CD4-positive, alpha-beta T cell treated with Interleukin-17A for 4 hours (primary cell): ENCODE measurements around the gene GOLGA2.

Experiments used
- DNase-seq: peaks from one replicate; pipeline ENCODE4 v3.0.0-alpha.2; 2020; ENCODE audit warnings: mixed read lengths

GOLGA2 gene

GRCh38 chr9:128257086-128257825 is 18.6 kb downstream of the GOLGA2 start:
- DNase-seq, result no peak

DNA sequence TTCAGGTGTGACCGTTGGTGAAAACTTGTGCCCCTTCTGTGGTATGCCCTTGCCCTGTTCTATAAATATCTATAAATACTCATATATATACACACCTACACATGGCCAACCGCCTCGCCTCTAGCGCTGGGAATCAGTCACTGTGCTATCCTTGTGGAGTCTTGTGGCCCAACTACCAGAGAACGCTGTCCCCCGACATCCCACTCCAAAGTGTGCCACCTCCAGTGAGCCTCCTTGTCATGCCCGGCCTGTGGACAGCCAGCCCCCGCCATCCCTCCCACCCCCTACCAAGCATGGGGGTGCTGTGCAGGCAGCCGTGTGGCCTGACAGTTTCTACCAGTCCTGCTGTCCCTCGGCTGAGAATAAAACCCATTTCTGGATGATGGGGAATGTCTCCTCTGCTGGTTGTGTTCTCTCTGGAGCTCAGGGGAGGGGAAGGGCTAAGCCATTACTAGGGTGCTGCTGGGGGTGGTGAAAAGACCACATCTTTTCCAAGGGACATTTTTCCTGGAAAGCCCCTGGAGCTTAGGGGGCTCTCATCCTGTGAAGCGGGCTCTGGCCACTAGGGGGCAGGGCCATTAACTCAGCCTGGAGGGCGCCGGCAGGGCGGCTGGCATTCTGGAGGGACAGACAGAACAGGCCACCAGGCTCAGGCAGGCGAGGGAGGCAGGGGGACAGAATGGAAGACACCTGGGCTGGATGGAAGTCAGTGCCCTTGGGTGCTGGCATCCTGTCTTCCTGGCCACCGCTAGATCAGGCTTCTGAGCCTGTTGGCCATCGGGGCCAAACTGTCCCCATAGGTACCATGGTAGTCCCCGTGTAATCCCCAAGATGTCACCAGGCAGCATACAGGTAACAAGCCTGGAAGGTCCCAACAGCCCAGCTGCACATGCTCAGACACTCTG is 20.7 kb downstream of the GOLGA2 start:
- peak; percentile 72 for DNase-seq

DNA sequence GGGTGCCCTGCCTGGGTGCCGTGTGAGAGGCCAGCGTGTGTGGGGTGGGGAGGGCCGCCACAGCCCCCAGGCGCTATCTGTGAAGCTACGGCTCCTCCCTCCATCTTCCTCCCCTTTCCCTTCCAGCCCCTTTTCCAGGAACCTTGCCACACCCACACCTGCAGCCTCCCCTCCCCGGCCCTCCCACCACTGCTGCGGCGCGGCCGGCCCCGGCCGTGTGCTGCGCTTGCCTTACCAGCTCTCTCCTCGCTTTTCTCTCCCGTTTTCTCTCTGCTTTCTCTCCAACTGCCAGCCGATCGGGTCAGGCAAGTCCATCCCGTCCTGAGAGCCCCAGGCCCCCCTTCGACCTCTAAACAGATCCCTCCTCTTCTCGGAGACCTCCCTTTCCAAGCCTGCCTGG is 21.4 kb downstream of the GOLGA2 start:
- DNase-seq, result no peak

- DNase-seq, result no peak
These were observed 21.8 kb downstream of the GOLGA2 start for GRCh38 chr9:128253991-128254346.

DNA sequence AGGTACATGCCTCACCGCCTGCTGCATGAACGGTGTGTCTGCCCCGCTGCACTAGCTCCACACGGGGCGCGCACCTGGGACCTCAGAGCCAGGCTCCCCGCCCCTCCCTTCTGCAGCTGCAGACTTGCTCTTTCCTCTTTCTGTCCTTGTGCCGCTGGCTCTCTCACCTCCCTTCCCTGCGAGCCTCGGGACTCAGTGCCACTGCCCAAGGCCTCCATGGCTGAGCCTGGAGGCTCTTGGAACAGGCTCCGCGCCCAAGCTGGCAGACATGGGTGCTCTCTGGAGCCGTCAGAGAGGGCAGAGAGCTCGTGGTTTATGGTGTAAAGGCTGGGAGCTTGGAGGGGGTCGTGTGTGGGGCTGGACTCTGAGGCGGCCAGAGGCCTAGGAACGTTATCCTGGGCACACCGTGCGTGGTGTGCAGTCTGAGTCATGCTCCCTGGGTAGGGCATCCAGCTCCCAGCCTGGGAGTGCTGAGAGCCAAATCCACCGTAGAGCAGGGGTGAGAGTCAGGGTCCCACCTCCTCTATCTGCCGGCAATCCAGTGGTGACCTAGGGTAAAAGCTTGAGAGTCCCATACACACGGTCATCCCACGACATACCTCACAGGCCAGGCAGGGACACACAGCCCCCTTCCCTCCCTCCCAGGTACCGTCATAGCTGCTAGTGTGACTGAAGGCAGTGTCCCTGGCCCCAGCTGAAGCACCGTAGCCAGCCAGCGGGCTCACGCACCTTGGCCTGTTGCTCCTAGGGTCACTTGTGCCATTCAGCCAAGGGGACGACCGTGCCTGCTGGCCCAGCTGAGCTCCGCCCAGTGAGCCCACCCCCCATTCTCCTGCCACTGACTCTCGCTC is 22.4 kb downstream of the GOLGA2 start:
- no peak for DNase-seq

DNA sequence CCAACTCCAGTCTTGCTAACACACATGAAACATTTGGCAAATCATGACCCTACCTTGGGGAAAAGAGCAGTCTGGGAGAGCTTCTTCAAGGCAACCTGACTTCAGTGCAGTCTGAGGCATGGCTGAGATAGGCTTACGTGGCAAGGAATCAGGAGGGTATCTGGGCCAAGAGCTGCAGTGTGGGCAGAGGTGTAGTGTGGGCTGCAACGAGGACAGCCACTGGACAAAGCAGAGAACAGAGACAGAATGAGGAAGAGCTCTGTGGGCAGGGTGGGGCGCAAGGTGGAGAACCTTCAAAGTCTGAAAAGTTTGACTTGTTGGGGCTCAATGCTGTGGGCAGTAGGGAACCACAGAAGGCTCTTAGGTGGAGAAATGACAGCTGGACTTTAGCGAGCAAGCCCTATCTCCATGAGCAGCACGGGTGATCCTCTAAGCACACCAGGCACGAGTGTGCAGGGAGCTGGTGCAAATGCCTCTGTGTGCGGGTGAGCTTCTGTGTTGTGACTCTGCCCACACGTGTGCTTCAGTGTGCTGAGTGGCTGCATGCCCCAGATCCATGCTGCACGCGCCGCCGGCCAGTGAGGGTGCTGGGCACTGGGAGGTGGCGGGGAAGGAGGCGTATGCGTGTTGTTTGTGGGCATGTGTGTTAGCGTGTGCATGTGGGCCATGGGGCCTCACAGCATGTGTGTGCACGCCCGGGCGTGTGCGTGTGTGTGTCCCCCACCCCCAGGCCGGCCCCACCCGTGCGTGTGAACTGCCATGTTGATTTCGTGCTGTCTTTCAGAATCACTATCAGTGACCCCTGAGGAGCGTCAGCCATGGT is 23.3 kb downstream of the GOLGA2 start:
- no peak for DNase-seq

DNA sequence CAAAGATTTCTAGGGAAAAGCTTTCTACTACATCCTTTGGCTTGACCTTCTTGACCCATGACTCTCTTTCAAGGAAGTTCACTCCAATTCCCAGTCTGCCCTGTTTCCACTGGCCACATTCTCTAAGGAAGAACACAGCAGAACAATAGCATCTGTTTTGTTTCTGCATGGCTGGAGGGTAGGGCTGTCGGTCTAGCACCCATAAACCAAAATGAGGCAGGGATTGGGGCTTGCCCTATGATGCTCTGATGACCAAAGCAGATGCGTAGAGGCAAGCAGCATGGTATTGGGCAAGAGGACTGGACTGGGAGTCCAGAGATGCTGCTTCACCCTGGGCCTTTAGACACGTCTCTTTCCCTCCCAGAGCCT is 24.1 kb downstream of the GOLGA2 start:
- DNase-seq, result no peak

DNA sequence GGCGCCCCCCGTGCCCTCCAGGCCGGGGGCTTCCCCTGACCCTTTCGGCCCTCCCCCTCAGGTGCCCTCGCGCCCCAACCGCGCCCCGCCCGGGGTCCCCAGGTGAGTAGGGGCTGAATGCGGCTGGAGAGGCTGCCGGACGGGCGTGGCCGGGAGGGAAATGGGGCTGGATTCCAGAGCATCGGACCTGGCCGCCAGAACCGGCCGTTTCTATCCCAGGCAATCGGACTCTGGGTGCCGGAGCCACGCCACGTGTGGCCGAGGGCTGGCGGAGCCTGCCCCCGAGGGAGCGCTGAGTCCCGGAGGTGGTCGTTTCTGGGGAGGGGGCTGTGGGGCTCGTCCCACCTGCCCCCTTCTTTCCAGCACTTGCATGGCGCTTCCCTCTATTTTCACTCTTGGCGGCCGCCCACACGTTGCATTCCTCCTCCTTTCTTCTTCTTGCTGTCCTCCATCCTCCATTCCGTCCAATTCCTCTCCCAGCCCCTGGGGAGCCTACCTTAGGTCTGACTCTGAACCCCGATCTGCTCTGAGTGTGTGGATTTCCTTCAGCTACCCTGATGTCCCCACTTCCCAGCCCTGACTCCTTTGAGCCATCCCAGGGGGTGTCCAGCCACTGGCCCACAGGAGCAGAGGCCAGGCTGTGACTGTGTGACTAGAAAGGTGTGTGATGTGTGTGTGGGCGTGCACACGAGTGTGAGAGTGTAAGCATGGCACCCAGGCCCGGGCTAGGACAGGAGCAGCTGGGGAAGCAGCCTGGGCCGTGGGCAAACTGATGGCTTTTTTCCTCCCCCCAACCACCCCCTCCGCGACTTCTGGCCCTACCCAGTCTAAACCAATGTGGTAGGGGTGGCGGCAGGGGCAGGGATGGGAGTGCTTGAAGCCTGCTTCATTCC is 24.7 kb downstream of the GOLGA2 start:
- DNase-seq, result no peak

DNA sequence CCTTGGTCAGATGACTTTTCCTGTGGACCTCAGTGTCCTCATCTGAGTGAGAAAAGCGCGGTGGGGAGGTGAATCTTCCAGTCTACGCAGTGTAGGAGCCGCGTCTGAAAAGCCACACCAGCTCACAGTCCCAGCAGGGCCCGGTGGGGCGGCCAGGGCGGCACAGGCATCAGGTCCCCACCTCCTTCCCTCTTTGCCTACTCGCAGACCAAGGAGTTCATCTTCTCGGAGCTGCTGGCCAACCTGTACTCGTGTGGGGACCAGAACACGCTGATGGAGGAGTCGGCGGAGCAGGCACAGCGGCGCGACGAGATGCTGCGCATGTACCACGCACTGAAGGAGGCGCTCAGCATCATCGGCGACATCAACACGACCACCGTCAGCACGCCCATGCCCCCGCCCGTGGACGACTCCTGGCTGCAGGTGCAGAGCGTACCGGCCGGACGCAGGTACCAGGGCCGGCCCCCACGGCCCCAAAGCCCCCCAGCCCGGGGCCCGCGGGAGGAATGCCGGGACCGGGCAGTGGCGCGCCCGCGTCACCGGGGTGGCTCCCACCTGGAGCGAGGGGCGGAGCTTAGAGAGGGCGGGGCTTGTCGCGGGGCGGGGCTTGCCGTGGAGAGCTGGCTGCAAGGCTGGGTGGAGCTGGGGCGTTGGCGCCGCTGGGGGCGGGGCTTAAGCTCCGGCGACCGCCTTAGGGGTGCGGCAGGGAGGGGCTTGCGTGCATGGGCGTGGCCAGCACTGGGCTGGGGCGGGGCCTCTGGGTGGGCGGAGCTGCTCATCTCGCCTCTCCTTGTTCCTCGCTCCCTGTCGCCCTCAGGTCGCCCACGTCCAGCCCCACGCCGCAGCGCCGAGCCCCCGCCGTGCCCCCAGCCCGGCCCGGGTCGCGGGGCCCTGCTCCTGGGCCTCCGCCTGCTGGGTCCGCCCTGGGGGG is 25.6 kb downstream of the GOLGA2 start:
- DNase-seq, result peak; percentile 99

GRCh38 chr9:128249558-128249907 is 26.3 kb downstream of the GOLGA2 start:
- no peak for DNase-seq

GRCh38 chr9:128247226-128247803 is 28.5 kb downstream of the GOLGA2 start:
- DNase-seq, result no peak

DNA sequence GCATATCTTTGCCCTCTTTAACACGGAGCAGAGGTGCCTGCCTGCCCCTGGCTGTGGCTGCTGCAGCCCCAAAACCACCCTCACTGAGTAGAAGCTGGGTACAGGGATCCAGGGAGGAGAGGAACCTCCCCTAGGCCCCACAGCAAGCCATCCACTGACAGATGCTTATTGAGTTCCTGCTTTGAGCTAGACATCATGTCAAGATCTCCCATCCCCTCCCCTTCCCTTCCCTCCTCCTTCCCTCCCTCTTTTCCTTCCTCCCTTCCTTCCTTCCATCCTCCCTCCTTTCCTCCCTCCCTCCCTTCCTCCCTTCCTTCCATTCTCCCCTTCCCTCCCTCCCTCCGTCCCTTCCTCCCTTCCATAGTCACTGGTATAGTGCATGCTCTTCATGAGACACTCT is 29.3 kb downstream of the GOLGA2 start:
- no peak for DNase-seq

DNA sequence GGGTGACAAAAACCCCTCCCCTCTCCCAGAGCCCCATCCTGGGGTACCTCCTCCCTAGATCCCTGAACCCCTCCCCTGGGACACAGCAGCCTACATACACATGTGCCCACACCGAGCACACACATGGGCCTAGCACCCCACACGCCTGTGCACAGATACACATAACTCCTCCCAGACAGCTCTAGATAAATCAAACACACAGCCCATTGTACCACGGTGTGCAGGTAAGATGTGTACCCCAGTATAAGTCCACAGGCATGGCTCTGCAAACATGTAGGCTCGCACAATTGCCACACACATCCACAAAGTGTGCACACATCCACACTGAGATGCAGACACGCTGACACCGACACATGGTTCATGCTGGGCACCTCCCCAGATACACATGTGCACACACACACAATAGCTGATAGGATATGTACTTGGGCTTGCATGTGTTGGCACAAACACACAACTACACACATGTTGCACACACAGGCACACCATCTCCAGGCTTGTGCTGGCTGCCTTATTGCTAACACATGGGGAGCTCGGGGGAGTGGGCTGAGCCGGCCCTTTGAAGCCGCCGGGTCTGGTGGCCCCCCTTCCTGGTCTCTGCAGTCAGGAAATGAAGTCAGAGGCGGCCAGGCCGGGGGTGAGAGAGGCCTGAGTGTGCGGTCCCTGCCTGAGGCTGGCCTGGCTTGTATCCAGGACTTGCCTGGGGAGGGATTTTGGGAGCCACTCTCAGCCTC is 30.2 kb downstream of the GOLGA2 start:
- no peak for DNase-seq

- no peak for DNase-seq
These were observed 31.0 kb downstream of the GOLGA2 start for GRCh38 chr9:128244837-128245231.

DNA sequence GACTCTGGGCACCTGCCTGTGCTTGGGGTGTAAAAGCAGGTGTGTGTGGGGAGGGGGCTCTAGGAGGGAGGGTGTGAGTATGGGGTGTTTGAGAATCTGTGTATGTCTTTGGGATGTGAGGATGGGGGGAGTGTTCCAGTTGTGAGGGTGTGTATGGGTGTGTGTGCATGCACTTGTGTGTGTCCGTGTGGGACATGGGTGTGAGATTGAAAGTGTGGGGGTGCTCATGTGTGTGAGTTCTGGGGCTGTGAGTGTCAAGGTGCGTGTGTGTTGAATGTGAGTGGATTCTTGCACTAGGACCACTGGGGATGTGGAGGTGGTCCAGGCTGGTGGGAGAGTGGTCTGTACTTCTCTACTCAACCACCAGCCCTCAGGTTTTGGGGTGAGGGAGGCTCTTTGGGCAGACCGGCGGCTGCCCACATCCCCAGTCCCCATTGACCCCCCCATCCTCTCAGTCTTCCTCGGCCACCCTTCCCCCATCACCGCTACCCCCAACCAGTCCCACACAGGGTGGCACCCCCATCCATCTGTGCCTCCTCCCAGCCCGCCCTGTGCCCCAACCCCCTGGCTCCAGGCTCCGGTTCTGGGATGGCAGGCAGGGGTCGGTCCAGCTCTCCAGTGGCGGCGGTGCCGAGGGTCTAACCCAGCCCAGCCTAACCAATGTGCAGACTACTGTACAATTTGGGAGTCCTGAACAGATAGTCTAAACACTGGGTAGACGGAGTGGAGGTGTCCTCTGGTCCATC is 31.5 kb downstream of the GOLGA2 start:
- DNase-seq, result no peak

DNA sequence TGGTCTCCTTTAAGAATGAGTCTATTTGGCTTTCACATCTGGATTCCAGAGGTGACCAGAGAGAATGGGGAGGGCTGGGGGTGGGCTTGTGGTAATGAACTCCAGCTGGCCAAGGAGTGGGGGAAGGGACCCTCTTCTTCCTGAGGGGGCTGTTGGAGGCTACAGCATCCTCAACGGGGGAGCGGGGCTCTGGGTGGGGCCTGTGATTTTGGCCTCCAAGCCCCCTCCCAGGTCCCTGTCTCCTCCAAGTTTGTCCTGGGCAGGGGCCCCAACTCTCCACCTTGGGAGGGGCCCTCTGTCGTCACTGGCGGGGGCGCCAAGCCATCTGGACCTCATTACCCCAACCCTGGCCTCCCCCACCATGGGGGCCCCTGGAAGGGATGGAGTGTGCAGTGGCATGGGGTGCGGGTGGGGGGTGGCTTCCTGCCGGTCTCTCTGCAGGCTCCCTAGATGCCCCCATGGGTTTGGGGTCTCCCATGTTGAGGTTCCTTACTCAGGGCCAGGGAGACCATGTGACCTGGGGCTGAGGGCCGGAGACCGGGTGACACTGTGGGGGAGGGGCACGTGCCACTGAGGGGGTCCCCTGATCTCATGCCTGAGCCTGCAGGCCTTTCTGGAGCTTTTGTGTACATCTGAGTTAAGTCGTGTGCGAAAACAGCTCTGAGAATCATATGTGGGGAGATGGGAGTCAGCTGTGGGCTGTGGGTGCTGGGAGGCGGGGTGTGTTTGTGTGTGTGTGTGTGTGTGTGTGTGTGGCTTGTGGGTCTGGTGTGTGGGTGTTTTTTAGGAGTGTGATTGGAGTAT is 32.4 kb downstream of the GOLGA2 start:
- DNase-seq, result no peak

DNA sequence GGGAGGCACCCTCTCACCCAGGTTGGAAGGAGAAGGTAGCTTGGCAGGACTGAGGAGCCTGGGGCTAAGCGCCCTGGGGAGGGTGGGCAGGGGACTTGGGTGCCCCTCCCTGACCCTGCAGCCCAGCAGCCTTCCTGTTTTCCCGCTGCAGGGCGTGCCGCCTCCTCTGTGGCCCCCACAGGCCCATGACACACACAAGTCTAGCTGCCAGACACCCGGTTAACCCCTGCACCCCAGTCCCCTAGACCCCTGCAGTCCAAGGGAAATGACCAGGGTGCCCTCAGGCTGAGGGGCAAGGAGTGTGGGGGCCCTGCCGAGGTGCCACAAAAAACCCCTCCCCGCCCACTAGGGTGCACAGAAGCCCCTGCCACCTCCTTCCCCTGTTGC is 33.0 kb downstream of the GOLGA2 start:
- no peak for DNase-seq

- DNase-seq, result no peak
These were observed 33.7 kb downstream of the GOLGA2 start for GRCh38 chr9:128242124-128242523.
